Uterus (tissue), 2 donors: ENCODE measurements around the gene IKZF3.
"Not testable (repeated sequence)": the region's sequence is repeated elsewhere in the genome, so short reads cannot be mapped to it uniquely, and the experiment has no call there.

ENCODE experiments used
- POLR2A ChIP-seq, 2 donors: fragments of 450-650 bp; IDR thresholded peaks; one replicate each; pipeline ENCODE4 v1.6.1; 2016; ENCODE audit warnings: antibody characterized with exemption in 2 of 2, mild to moderate bottlenecking in 1 of 2, moderate library complexity in 1 of 2
- TF ChIP-seq, protein P1 (sequence below), 4 experiments: fragments of 200-600 bp in 2 of 4; fragments of 450-650 bp in 2 of 4; sonication (generic) in 2 of 4; IDR thresholded peaks; one replicate each; pipeline ENCODE4 v1.5.1; 2016 to 2019; ENCODE audit warnings: antibody characterized with exemption in 4 of 4, mild to moderate bottlenecking in 2 of 4, moderate library complexity in 1 of 4

DNA sequence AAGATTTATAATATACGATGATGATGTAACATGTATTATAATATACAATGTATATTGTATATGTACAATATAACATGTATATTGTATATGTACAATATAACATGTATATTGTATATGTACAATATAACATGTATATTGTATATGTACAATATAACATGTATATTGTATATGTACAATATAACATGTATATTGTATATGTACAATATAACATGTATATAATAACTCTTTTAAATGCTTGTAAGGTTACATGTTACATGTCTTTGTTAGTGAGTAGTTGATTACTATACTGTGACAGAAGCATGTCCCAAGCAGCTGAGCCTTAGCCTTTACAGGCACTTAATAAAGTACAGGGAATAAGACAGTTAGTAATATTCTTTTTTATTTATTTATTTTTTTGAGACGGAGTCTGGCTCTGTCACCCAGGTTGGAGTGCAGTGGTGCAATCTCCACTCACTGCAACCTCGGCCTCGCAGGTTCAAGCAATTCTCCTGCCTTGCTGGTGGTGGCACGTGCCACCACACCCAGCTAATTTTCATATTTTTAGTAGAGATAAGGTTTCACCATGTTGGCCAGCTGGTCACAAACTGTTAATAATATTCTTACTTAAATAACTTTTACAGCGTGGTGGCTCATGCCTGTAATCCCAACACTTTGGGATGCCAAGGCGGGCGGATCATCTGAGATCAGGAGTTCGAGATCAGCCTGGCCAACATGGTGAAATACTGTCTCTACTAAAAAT lies 8.0 kb downstream of the IKZF3 start:
- not testable (repeated sequence) for TF ChIP-seq POLR2A (IDR thresholded peaks at IDR 0.05)
- TF ChIP-seq, protein P1, sequence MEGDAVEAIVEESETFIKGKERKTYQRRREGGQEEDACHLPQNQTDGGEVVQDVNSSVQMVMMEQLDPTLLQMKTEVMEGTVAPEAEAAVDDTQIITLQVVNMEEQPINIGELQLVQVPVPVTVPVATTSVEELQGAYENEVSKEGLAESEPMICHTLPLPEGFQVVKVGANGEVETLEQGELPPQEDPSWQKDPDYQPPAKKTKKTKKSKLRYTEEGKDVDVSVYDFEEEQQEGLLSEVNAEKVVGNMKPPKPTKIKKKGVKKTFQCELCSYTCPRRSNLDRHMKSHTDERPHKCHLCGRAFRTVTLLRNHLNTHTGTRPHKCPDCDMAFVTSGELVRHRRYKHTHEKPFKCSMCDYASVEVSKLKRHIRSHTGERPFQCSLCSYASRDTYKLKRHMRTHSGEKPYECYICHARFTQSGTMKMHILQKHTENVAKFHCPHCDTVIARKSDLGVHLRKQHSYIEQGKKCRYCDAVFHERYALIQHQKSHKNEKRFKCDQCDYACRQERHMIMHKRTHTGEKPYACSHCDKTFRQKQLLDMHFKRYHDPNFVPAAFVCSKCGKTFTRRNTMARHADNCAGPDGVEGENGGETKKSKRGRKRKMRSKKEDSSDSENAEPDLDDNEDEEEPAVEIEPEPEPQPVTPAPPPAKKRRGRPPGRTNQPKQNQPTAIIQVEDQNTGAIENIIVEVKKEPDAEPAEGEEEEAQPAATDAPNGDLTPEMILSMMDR (IDR thresholded peaks at IDR 0.05): not testable (repeated sequence)
